GM03348 (cell line): ENCODE measurements around the gene ALDH4A1.
"Not testable (repeated sequence)": the region's sequence is repeated elsewhere in the genome, so short reads cannot be mapped to it uniquely, and the experiment has no call there.

Experiments
- DNase-seq: peaks from one replicate; pipeline ENCODE4 v3.0.0; 2012; ENCODE audit warnings: low spot score

The ALDH4A1 gene

DNA sequence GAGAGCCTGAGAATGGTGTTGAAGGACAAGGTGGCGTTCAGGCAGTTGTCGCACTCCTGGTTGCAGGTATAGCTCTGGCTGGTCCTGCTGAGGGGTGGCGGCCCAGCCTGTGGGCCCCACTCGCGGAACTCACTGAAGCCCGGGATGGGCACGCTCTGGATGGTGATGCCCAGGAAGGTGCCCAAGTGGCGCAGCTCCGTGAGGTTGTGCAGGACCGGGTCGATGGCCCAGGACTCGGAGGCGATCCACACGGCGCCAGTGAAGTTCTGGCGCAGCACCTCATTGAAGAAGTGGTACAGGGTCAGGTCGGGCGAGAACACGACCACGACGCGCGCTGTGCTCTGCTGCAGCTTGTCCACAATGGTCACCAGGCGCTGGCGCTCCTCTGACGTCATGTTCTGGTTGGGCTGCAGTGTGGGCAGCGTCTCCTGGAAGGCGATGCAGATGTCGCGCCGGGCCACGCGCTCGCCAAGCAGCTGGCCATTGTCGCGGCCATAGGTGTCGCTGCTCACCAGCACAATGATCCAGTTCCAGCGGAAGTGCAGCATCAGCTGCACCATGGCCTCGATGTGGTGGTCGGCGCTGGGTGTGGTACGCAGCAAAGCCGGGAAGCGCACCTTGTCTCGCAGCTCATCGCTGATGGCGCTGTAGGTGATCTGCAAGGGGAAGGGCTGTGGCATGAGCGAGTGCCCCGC is 47.9 kb downstream of the ALDH4A1 start:
- DNase-seq: no peak

DNA sequence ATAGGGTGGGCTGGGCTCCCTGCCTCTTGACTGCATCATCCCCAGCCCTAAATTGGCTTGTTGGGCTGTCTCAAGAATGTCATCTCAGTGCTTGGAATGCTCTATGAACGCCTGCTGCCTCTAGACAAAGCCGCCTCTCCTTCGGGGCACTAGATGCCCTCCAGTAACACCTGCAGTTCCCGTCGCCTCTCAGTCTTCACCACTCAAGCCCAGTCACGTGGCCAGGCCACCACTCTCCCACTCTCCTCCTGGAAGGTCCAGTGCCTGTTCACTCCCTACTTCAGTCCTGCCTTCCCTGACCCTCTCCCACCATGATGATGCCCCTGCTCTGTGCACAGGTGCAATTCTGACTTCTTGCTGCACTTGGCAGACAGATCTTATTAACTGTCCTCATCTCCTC is 49.9 kb downstream of the ALDH4A1 start:
- no peak for DNase-seq

DNA sequence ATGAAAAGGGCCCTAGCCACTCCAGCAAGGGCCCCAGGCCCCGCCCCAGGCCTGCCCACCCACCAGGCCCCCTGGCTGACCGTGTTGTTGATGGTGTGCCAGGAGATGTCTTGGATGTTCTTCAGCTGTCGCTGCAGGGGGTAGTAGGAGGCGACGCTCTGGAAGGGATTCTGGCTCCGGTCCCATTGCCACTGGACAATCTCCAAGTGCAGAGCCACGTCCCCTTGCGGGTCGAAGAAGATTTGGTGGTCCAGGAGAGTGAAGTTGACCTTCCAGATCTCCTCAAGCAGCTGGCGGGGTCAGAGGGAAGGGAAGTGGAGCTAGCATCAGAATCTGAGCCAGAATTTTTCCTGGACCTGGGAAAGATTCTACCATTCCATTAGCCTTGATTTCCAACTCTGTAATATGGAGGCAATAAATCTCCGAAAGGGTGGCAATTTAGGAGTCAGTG is 53.1 kb downstream of the ALDH4A1 start:
- no peak for DNase-seq

- DNase-seq: not testable (repeated sequence)
Measured at GRCh38 chr1:18847723-18848122, 54.6 kb downstream of the ALDH4A1 start.

DNA sequence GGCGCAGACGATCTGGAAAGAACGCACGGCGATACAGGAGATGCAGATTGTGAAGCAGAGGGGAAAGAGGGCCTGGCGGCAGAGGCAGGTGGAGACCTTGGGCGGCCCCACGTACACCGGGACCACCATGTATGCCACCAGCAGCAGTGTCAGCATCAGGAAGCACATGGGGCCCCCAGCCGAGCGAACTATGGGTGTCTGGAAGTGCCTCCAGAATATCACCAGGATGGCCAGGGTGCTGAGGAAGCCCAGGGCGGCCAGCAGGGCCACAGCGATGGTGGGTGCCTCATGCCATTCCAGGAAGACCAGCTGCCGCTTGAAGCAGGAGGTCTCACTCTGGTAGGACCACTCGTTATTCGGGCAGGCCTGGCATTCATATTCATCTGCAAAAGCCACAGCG is 62.2 kb downstream of the ALDH4A1 start:
- DNase-seq: no peak

DNA sequence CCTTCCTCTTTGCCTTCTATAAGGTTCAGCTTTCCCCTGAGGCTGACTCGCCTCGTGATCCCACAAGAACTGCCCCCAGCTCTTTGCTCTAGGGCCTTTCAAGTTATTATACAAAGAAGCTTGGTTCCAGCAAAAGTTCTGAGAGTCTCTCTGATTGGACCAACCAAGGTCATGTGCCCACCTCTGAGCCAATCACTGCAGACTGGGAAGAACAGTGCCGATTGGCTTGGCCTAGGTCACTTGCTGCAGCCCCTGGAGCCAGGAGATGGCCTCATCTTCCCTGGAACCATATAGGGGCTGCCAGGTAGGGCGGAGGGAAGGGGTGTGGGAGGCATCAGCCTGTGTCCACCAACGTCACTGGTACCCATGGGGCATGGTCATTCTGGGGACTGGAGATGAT is 65.7 kb downstream of the ALDH4A1 start:
- DNase-seq: no peak

DNA sequence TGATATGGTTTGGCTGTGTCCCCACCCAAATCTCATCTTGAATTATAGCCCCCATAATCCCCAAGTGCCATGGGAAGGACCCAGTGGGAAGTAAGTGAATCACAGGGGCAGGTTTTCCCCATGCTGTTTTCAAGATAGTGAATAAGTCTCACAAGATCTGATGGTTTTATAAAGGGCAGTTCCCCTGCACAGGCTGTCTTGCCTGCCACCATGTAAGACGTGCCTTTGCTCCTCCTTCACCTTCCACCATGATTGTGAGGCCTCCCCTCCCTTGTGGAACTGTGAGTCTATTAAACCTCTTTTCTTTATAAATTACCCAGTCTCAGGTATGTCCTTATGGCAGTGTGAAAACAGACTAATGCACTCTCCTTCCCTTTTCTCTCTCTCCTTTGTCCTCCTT is 70.0 kb downstream of the ALDH4A1 start:
- DNase-seq: not testable (repeated sequence)

- DNase-seq: no peak
Measured at GRCh38 chr1:18831656-18832055, 70.7 kb downstream of the ALDH4A1 start.

DNA sequence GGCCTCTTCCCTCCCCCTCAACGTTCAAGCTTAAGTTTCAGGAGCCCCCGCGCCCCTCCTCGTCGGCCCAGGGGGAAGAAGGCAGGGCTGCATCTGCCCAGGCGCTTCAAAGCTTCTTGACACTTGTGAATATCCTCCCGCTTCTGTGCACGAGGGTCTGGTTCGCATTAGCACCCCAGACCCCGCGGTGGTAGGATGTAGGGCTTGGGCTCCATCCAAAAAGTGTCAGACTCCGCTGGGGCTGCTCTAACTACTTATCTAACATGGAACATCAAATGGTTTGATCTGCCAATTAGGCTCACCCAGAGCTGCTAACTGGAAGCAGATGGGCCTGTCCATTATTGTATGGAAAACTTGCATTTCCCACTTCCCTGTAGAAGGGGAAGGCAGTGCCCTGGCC is 71.8 kb downstream of the ALDH4A1 start:
- no peak for DNase-seq

DNA sequence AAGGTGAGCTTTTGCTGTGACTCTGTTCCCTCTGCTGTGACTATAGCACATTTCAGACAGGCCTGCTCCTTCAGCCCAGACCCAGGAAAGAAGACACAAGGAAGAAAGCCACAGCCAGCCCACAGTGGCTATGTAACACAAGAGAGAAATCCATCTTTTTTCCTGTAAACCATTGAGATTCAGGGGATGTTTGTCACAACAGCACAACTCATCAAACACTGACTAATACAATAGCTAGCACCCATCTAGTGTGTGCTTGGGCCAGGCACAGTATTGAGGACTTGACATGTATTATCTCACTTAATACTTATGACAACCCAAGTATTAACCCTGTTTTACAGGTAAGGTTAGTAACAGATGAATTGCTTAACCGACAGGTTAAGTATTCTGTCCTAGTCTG is 72.7 kb downstream of the ALDH4A1 start:
- DNase-seq: no peak

DNA sequence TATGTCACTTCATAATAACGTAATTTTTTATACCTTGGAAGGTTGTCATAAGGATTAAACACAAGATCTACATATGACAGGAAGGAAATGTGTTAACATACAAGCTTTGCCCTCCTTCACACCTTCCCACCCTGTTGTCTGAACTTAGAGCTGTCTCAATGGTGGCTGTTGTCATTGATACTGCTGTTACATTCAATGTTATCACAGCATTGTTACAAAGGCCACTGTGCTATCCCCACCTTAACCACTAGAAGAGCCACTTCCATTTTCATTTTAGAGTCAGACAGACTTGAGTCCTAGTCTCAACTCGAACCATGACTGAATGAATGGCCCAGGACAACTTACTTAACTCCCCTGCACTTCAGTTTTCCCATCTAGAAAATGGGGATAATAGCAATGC is 74.1 kb downstream of the ALDH4A1 start:
- no peak for DNase-seq

GRCh38 chr1:18823438-18823837 is 78.9 kb downstream of the ALDH4A1 start:
- DNase-seq: no peak
